Vagina (tissue), 2 donors: ENCODE results near the gene SYCN. TPM values are rescaled to one million over a fixed set of nuclear protein-coding genes. Genes with fewer than 3 reads are reported as not detected.
"Not testable (repeated sequence)": the region's sequence is repeated elsewhere in the genome, so short reads cannot be mapped to it uniquely, and the experiment has no call there.

Source experiments
- DNase-seq, 2 donors: peaks; one replicate each; pipeline ENCODE4 v3.0.0-alpha.2; 2017; ENCODE audit errors: extremely low spot score in 2 of 2
- H3K27ac ChIP-seq: fragments of 200-600 bp; sonication (generic); one replicate; pipeline ENCODE4 v1.5.1; 2019
- H3K27me3 ChIP-seq: fragments of 200-600 bp; sonication (generic); one replicate; pipeline ENCODE4 v1.5.1; 2019
- H3K36me3 ChIP-seq, 2 donors: fragments of 200-600 bp; sonication (generic); one replicate each; pipeline ENCODE4 v1.5.1; 2017 to 2019
- H3K4me1 ChIP-seq: fragments of 200-600 bp; sonication (generic); one replicate; pipeline ENCODE4 v1.5.1; 2019
- H3K4me3 ChIP-seq, 2 donors: fragments of 200-600 bp; sonication (generic); 1 replicate in 1 of 2; 2 replicates in 1 of 2; pipeline ENCODE4 v1.5.1; 2016 to 2019
- H3K9me3 ChIP-seq: fragments of 200-600 bp; sonication (generic); one replicate; pipeline ENCODE4 v1.5.1; 2019
- POLR2A ChIP-seq, 2 donors: fragments of 450-650 bp; IDR thresholded peaks; one replicate each; pipeline ENCODE4 v1.6.1; 2017; ENCODE audit warnings: antibody characterized with exemption in 2 of 2, mild to moderate bottlenecking in 2 of 2, moderate library complexity in 2 of 2
- POLR2AphosphoS5 ChIP-seq, 2 donors: sonication (generic); formaldehyde crosslinking; IDR thresholded peaks; one replicate each; pipeline ENCODE4 v1.9.0; 2017; ENCODE audit warnings: antibody characterized with exemption in 2 of 2, mild to moderate bottlenecking in 2 of 2, low read depth in 1 of 2; ENCODE audit not compliant: insufficient read depth in 1 of 2
- intact Hi-C: fragments of 100-400 bp; cut with DNase I; formaldehyde crosslinking; loops from one replicate; pipeline ENCODE4 v1.15.1; 2023
- total RNA-seq: library from RNA; depleted of rRNA; stranded (reverse); fragments of >200 nt; gene quantifications from one replicate; pipeline ENCODE4 v1.2.3, GENCODE V29; 2016
- TF ChIP-seq, protein P1 (sequence below), 3 experiments: fragments of 450-650 bp in 2 of 3; fragments of 200-600 bp in 1 of 3; sonication (generic) in 1 of 3; IDR thresholded peaks; one replicate each; pipeline ENCODE4 v1.5.1; 2017 to 2019; ENCODE audit warnings: antibody characterized with exemption in 3 of 3, mild to moderate bottlenecking in 2 of 3, moderate library complexity in 2 of 3

The SYCN gene
- total RNA-seq, 1 donor from 2014 or later = not detected

DNA sequence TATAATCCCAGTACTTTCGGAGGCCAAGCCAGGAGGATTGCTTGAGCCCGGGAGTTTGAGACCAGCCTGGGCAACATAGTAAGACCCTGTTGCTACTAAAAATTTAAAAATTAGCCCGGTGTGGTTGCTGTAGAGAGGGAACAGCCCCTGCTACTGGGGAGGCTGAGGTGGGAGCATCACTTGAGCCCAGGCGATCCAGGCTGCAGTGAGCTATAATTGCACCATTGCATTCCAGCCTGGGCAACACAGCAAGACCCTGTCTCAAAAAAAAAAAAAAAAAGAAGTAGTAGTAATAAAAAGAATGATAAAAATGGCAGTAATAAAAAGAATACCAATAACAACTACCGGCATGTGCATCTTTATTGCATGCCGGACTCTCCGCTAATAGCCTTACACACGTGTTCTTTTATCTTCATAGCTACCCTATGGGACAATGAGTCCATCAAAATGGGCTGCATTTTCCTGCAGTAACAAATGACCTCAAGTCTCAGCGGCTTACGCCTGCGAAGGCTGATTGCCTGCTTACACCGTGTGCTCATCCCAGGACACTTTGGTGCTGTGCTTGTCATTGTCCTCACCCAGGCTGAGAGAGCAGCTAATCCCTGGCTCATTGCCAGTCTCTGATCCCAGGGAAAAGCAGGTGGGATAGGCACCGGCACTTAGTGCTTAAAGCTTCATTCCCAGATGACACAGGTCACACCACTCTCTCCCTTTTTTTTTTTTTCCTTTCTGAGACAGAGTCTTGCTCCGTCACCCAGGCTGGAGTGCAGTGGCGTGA, 14.4 kb upstream of the SYCN start:
- H3K9me3 ChIP-seq = no peaks in the 10 kb centered on the region
- H3K4me3 ChIP-seq = no peak overlapping the region
- no peaks in the 10 kb centered on the region for H3K4me1 ChIP-seq
- intact Hi-C loops = no loop called here
- TF ChIP-seq, protein P1, sequence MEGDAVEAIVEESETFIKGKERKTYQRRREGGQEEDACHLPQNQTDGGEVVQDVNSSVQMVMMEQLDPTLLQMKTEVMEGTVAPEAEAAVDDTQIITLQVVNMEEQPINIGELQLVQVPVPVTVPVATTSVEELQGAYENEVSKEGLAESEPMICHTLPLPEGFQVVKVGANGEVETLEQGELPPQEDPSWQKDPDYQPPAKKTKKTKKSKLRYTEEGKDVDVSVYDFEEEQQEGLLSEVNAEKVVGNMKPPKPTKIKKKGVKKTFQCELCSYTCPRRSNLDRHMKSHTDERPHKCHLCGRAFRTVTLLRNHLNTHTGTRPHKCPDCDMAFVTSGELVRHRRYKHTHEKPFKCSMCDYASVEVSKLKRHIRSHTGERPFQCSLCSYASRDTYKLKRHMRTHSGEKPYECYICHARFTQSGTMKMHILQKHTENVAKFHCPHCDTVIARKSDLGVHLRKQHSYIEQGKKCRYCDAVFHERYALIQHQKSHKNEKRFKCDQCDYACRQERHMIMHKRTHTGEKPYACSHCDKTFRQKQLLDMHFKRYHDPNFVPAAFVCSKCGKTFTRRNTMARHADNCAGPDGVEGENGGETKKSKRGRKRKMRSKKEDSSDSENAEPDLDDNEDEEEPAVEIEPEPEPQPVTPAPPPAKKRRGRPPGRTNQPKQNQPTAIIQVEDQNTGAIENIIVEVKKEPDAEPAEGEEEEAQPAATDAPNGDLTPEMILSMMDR (IDR thresholded peaks at IDR 0.05) = no peak
- TF ChIP-seq POLR2AphosphoS5 (IDR thresholded peaks at IDR 0.05; ENCODE audit: insufficient read depth in 1 of 2, low read depth in 1 of 2) = no peak
- no peak for TF ChIP-seq POLR2A (IDR thresholded peaks at IDR 0.05)
- no peaks in the 10 kb centered on the region for H3K27me3 ChIP-seq
- no peak overlapping the region for H3K27ac ChIP-seq
- no peaks in the 10 kb centered on the region for H3K36me3 ChIP-seq
- no peak for DNase-seq

DNA sequence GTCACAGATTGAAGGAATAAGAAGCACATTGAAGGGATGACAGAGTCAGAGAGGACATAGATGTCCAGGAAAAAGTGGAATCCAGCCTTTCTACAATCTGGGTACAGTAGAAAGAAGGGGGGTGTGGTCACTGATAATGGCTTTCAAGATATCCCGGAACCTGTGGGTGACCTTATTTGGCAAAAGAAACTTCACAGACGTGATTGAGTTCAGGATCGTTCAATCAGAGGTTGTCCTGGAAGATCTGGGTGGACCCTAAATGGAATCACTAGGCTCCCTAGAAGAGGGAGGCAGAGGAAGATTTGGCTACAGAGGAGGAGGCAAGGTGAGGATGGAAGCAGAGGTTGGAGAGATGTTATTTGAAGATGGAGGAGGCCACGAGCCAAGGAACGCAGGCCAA, 13.0 kb upstream of the SYCN start:
- TF ChIP-seq, protein P1 (IDR thresholded peaks at IDR 0.05) = no peak
- TF ChIP-seq POLR2A (IDR thresholded peaks at IDR 0.05) (no peak), POLR2AphosphoS5 (IDR thresholded peaks at IDR 0.05; ENCODE audit: insufficient read depth in 1 of 2, low read depth in 1 of 2) (no peak)
- intact Hi-C loops = no loop called here

DNA sequence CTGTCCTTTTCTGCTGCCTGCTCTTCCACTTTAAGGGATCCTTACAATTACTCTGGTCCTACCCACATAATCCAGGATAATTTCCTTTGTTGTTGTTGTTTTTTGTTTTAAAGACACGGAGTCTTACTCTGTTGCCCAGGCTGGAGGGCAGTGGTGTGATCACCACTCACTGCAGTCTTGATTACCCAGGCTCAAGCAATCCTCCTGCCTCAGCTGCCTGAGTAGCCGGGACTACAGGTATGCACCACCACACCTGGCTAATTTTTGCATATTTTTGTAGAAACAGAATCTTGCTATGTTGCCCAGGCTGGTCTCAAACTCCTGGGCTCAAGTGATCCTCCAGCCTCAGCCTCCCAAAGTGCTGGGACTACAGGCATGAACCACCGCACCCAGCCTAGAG, 11.3 kb upstream of the SYCN start:
- intact Hi-C loops, H3K4me1 ChIP-seq, H3K27me3 ChIP-seq, DNase-seq, H3K36me3 ChIP-seq, H3K27ac ChIP-seq, H3K9me3 ChIP-seq, H3K4me3 ChIP-seq: not testable (repeated sequence)

More for the DNA sequence above, 13.0 kb upstream of the SYCN start:
- no peaks in the 10 kb centered on the region for H3K9me3 ChIP-seq
- H3K36me3 ChIP-seq = no peaks in the 10 kb centered on the region
- no peak for DNase-seq
- H3K4me1 ChIP-seq = no peaks in the 10 kb centered on the region
- no peak overlapping the region for H3K27ac ChIP-seq
- no peak overlapping the region for H3K4me3 ChIP-seq
- no peaks in the 10 kb centered on the region for H3K27me3 ChIP-seq

DNA sequence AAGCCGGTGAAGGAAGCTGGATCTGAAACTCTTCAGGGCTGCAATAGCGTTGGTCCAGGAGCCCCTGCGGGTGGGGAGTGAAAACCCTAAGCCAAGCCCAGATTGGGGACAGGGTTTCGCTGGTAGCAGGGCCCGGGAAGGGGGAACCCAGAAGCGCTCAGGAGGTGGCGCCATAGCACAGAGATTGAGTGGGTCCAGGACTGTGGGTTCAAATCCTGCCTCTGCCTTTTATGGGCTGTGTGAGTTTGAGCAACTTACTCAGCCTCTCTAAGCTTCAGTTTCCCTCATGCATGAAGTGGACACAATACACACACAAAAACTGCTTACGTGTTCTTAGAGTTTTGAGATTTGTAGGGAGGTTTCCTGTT, 8.3 kb upstream of the SYCN start:
- Histone ChIP-seq H3K9me3 (no peaks in the 10 kb centered on the region), H3K27me3 (no peaks in the 10 kb centered on the region)
- intact Hi-C loops = no loop called here

DNA sequence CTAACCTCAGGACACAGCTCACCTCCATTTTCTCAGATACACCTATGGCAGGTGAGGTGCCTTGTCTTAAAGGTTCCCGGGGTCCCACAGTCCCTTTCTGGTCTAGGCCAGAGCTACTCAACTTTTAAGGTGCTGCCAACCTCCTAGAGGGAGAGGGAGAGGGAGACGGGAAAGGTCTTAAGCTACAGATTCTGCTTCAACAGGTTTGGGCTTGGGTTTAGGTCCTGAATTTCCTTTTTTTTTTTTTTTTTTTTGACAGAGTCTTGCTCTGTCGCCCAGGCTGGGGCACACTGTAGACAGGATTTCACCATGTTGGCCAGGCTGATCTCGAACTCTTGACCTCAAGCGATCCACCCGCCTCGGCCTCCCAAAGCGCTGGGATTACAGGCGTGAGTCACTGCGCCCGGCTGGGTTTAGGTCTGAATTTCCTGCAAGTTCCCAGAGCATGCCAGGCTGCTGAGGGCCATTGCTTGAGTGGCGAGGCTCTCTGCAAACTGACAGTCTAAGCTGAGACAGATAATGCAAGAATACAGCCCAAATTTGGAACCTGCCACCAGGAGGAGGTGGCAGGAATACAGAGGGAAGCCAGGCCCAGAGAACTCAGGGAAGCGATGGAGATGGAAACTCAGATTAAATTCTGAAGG, 7.8 kb upstream of the SYCN start:
- Histone ChIP-seq H3K36me3 (no peaks in the 10 kb centered on the region), H3K27ac (no peak overlapping the region), H3K9me3 (no peaks in the 10 kb centered on the region), H3K4me3 (no peak overlapping the region), H3K27me3 (no peaks in the 10 kb centered on the region), H3K4me1 (no peaks in the 10 kb centered on the region)
- DNase-seq = no peak
- TF ChIP-seq, protein P1 (IDR thresholded peaks at IDR 0.05) = no peak
- TF ChIP-seq POLR2A (IDR thresholded peaks at IDR 0.05) (no peak), POLR2AphosphoS5 (IDR thresholded peaks at IDR 0.05; ENCODE audit: insufficient read depth in 1 of 2, low read depth in 1 of 2) (no peak)
- intact Hi-C loops = no loop called here

More for the DNA sequence above, 8.3 kb upstream of the SYCN start:
- no peak overlapping the region for H3K4me3 ChIP-seq
- DNase-seq = no peak
- no peak for TF ChIP-seq POLR2AphosphoS5 (IDR thresholded peaks at IDR 0.05; ENCODE audit: insufficient read depth in 1 of 2, low read depth in 1 of 2)
- TF ChIP-seq, protein P1 (IDR thresholded peaks at IDR 0.05) = peak in 1 of 3 experiments; percentile 11
- TF ChIP-seq POLR2A (IDR thresholded peaks at IDR 0.05) = no peak
- H3K36me3 ChIP-seq = no peaks in the 10 kb centered on the region
- no peak overlapping the region for H3K27ac ChIP-seq
- no peaks in the 10 kb centered on the region for H3K4me1 ChIP-seq
